Fibroblast of mammary gland (primary cell): Measurements from ENCODE around the gene RPH3AL.

ENCODE experiments used
- DNase-seq: peaks from one replicate; pipeline ENCODE4 v3.0.0-alpha.2; 2010; ENCODE audit warnings: low read depth
- H3K4me3 ChIP-seq: 2 replicates; pipeline ENCODE4 v1.5.1; 2011; ENCODE audit warnings: low read depth, mild to moderate bottlenecking, low read length, moderate library complexity; ENCODE audit not compliant: control insufficient read depth
- CTCF ChIP-seq: conservative IDR thresholded peaks from 2 replicates; pipeline ENCODE4 v1.5.1; 2011; ENCODE audit warnings: low read depth, low read length, inconsistent platforms; ENCODE audit not compliant: control insufficient read depth, insufficient read depth

RPH3AL gene

GRCh38 chr17:164303-165235 lies 188.0 kb downstream of the RPH3AL start:
- peak; percentile 34 for TF ChIP-seq CTCF
- peak; percentile 25 for DNase-seq
- H3K4me3 ChIP-seq: no peak overlapping the region

- no peak for DNase-seq
- H3K4me3 ChIP-seq: no peak overlapping the region
- no peak for TF ChIP-seq CTCF
These were observed 189.0 kb downstream of the RPH3AL start for GRCh38 chr17:163514-164098.

DNA sequence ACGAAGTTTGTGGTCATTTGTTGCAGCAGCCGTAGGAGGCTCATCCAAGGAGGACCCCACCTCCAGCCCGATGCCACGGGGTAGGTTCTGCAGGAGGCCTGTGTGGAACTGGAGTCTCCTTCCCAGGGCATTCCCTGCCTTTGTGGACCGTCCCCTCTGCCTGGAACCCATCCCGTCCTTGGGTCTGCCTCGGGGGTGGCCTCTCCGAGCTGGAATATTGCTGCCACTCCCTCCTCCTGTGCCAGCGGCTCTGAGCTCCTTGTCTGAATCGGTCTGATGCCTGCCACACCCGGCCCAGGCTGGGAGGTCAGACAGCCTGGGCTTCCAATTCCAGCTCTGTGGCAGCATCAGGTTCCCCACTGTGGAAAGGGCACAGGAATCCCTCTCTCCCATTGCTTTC lies 189.9 kb downstream of the RPH3AL start:
- TF ChIP-seq CTCF: no peak
- H3K4me3 ChIP-seq: no peak overlapping the region
- no peak for DNase-seq
